Stimulated activated naive CD8-positive, alpha-beta T cell treated with anti-CD3 and anti-CD28 coated beads, Interleukin-15, amount 100 ng/mL, for 72 hours (primary cell): ENCODE measurements around the gene BTF3.
"Not testable (repeated sequence)": the region's sequence is repeated elsewhere in the genome, so short reads cannot be mapped to it uniquely, and the experiment has no call there.

Experiments
- ATAC-seq: fragments of 150-1000 bp; cut with Tn5 transposase; 2 replicates; pipeline ENCODE4 v1.10.0; 2021; ENCODE audit warnings: mild to moderate bottlenecking, moderate library complexity
- DNase-seq, 2 donors: peaks; one replicate each; pipeline ENCODE4 v3.0.0; 2021 to 2022
- H3K27ac Mint-ChIP-seq, 2 donors: one replicate each; pipeline ENCODE4 v1.8.0; 2022; ENCODE audit warnings: mild to moderate bottlenecking in 2 of 2, mixed read lengths in 2 of 2, moderate library complexity in 2 of 2
- H3K27me3 Mint-ChIP-seq: one replicate; pipeline ENCODE4 v1.8.0; 2022; ENCODE audit warnings: mixed read lengths
- H3K4me1 Mint-ChIP-seq: one replicate; pipeline ENCODE4 v1.8.0; 2022; ENCODE audit warnings: mild to moderate bottlenecking, mixed read lengths
- H3K4me3 Mint-ChIP-seq, 2 donors: one replicate each; pipeline ENCODE4 v1.8.0; 2022; ENCODE audit warnings: mild to moderate bottlenecking in 2 of 2, mixed read lengths in 2 of 2, moderate library complexity in 1 of 2
- H3K9me3 Mint-ChIP-seq, 2 donors: one replicate each; pipeline ENCODE4 v1.8.0; 2022; ENCODE audit warnings: mixed read lengths in 2 of 2

Gene BTF3

GRCh38 chr5:73497497-73498056 lies 665 bp upstream of the BTF3 start:
- no peaks in the 10 kb centered on the region for H3K9me3 Mint-ChIP-seq
- peaks cover 19% of the 10 kb centered on the region for H3K27me3 Mint-ChIP-seq
- H3K4me3 Mint-ChIP-seq, result peak overlapping the region; percentile 96 to 99
- DNase-seq (no peak), ATAC-seq (no peak)
- H3K27ac Mint-ChIP-seq, result peak overlapping the region; percentile 99 to 100
- peaks cover 36% of the 10 kb centered on the region for H3K4me1 Mint-ChIP-seq

DNA sequence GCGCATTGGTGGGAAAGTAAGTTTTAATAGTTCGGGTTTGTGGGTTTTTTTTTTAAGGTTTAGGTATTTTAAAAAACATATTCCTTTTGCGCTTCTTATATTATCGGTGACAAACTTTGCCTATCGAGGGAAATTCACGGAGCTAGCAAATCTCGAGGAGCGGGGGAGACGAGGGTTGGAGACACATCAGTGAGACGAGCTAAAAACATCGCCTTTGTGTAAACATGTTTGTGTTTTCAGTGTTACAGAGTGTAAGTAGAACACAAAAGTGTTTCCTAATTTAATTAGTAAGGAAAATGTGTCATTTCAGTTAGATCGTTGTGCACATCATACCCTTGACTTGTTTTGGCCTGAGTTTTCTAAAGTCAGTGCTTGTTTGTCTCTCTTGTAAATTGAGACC lies 945 bp downstream of the BTF3 start:
- Mint-ChIP-seq H3K27ac (peak overlapping the region; percentile 99 to 100), H3K9me3 (no peaks in the 10 kb centered on the region), H3K4me1 (peaks cover 38% of the 10 kb centered on the region), H3K4me3 (peak overlapping the region; percentile 96 to 99), H3K27me3 (peaks cover 3% of the 10 kb centered on the region)
- no peak for ATAC-seq
- no peak for DNase-seq

DNA sequence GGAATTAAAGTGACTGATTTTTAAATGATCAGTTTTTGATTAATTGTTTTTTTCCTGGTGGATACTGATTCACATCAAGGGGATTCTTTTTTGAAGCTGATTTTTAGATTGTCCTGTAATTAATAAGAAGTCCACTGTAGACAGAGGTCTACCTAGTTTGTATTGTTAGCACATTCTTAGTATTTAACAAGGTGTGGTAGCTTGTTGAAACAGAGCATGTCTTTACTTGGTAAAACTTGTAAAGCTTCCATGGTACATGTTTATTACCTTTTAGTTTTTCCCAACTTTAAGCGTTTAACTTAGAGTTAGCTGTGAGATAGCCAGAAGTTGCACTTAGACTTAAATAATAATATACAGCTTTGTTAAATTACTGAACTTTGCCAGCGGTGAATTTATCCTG lies 1.5 kb downstream of the BTF3 start:
- DNase-seq (no peak), ATAC-seq (no peak)
- H3K27ac Mint-ChIP-seq, result peak overlapping the region; percentile 99 to 100
- H3K4me3 Mint-ChIP-seq, result peak overlapping the region; percentile 96 to 99
- H3K4me1 Mint-ChIP-seq, result peaks cover 38% of the 10 kb centered on the region
- no peaks in the 10 kb centered on the region for H3K27me3 Mint-ChIP-seq
- H3K9me3 Mint-ChIP-seq, result no peaks in the 10 kb centered on the region

- no peaks in the 10 kb centered on the region for H3K9me3 Mint-ChIP-seq
- peak overlapping the region; percentile 14 to 83 for H3K27ac Mint-ChIP-seq
- DNase-seq (no peak), ATAC-seq (no peak)
- peak overlapping the region; percentile 24 to 48 for H3K4me3 Mint-ChIP-seq
- no peaks in the 10 kb centered on the region for H3K27me3 Mint-ChIP-seq
- H3K4me1 Mint-ChIP-seq, result peaks cover 38% of the 10 kb centered on the region
Observed at GRCh38 chr5:73501406-73501805, 3.2 kb downstream of the BTF3 start.

GRCh38 chr5:73506459-73506955 lies 8.3 kb downstream of the BTF3 start:
- DNase-seq, result no peak
- Mint-ChIP-seq H3K4me3 (no peak overlapping the region), H3K4me1 (peaks cover 10% of the 10 kb centered on the region), H3K9me3 (no peaks in the 10 kb centered on the region), H3K27ac (no peak overlapping the region), H3K27me3 (no peaks in the 10 kb centered on the region)
- ATAC-seq, result no peak

- H3K27ac Mint-ChIP-seq, result no peak overlapping the region
- H3K27me3 Mint-ChIP-seq, result no peaks in the 10 kb centered on the region
- ATAC-seq (no peak), DNase-seq (no peak)
- H3K4me1 Mint-ChIP-seq, result peaks cover 7% of the 10 kb centered on the region
- H3K9me3 Mint-ChIP-seq, result no peaks in the 10 kb centered on the region
- H3K4me3 Mint-ChIP-seq, result no peak overlapping the region
Observed at GRCh38 chr5:73507062-73507461, 8.8 kb downstream of the BTF3 start.

- not testable (repeated sequence) for H3K27me3 Mint-ChIP-seq, H3K4me1 Mint-ChIP-seq, H3K27ac Mint-ChIP-seq, H3K9me3 Mint-ChIP-seq, H3K4me3 Mint-ChIP-seq, DNase-seq
- peak; percentile 70 for ATAC-seq
Observed at GRCh38 chr5:73508521-73508920, 10.3 kb downstream of the BTF3 start.

GRCh38 chr5:73513996-73514395 lies 15.8 kb downstream of the BTF3 start:
- Mint-ChIP-seq H3K4me1 (no peaks in the 10 kb centered on the region), H3K9me3 (no peaks in the 10 kb centered on the region), H3K4me3 (no peak overlapping the region), H3K27me3 (no peaks in the 10 kb centered on the region), H3K27ac (no peak overlapping the region)
- DNase-seq (no peak), ATAC-seq (no peak)

- Mint-ChIP-seq H3K9me3 (no peaks in the 10 kb centered on the region), H3K4me1 (peaks cover 4% of the 10 kb centered on the region)
- no peak for ATAC-seq
Observed at GRCh38 chr5:73514418-73514817, 16.2 kb downstream of the BTF3 start.

DNA sequence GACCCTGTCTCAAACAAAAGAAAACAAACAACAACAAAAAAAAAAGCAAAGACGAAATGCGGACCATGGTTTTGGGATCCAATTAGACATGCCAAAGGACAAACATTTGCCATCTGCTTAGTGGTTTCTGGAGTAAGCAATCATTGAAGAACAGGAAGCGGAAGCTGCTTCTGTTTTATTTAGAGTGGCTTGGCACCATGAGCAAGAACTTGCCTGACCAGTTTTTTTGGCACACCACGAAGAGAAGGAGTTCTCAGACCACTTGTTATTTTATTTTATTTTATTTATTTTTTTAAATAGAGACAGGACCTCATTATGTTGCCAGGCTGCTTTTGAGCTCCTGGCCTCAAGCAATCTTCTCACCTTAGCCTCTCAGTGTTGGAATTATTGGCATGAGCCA lies 17.0 kb downstream of the BTF3 start:
- peaks cover 10% of the 10 kb centered on the region for H3K4me1 Mint-ChIP-seq
- ATAC-seq (no peak), DNase-seq (no peak)
- no peak overlapping the region for H3K4me3 Mint-ChIP-seq
- H3K27ac Mint-ChIP-seq, result no peak overlapping the region
- no peaks in the 10 kb centered on the region for H3K9me3 Mint-ChIP-seq
- no peaks in the 10 kb centered on the region for H3K27me3 Mint-ChIP-seq

More at GRCh38 chr5:73514418-73514817, 16.2 kb downstream of the BTF3 start:
- H3K4me3 Mint-ChIP-seq, result no peak overlapping the region
- no peak for DNase-seq
- no peaks in the 10 kb centered on the region for H3K27me3 Mint-ChIP-seq
- no peak overlapping the region for H3K27ac Mint-ChIP-seq

- ATAC-seq (peak; percentile 97), DNase-seq (peak; percentile 72 to 76)
- Mint-ChIP-seq H3K4me3 (peak overlapping the region; percentile 36 to 67), H3K9me3 (no peaks in the 10 kb centered on the region), H3K4me1 (peaks cover 10% of the 10 kb centered on the region), H3K27me3 (no peaks in the 10 kb centered on the region), H3K27ac (peak overlapping the region in 1 of 2 donors; percentile 95)
Observed at GRCh38 chr5:73519531-73520283, 21.5 kb downstream of the BTF3 start.

DNA sequence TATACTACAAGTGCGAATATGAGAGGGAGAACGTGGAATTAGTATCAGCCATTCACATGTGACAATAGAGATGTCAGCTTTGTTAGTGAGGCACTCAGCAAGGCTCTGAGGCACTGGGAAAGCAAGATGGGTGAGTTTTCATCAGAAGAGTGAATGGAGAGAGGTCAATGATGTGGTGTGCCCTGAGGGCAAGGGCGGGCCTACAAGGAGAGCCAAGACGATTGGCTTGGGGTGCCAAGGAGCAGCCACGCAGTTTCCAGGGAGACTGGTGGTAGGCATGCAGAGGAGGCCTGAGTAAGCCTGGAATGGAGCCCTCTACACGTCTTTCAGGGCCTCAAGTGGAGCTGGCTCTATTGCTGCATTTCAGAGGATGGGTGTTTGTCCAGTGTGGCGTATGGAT lies 24.7 kb downstream of the BTF3 start:
- H3K4me3 Mint-ChIP-seq, result no peak overlapping the region
- H3K4me1 Mint-ChIP-seq, result peaks cover 10% of the 10 kb centered on the region
- no peaks in the 10 kb centered on the region for H3K9me3 Mint-ChIP-seq
- ATAC-seq (no peak), DNase-seq (no peak)
- H3K27me3 Mint-ChIP-seq, result no peaks in the 10 kb centered on the region
- H3K27ac Mint-ChIP-seq, result no peak overlapping the region

DNA sequence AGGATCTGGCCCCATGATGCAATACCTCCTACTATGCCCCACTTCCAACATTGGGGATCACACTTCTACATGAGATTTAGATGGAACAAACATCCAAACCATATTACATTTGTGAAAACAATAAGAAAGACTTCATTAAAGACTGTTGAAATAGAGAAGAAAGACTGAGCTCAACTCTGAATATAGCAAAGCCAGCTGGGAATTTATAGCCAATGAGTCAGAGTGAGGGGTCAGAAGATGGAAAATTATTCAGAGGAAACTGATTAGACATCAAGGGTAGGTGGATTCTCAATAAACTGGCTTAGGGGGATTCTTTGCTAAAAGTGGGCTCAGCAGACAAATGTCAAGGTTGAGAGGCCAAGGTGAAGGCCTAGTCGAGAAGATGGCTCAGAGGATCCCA lies 25.6 kb downstream of the BTF3 start:
- Mint-ChIP-seq H3K9me3 (no peaks in the 10 kb centered on the region), H3K4me3 (no peak overlapping the region), H3K27me3 (no peaks in the 10 kb centered on the region), H3K4me1 (peaks cover 10% of the 10 kb centered on the region), H3K27ac (no peak overlapping the region)
- DNase-seq (no peak), ATAC-seq (no peak)

GRCh38 chr5:73525606-73526203 lies 27.5 kb downstream of the BTF3 start:
- H3K9me3 Mint-ChIP-seq, result no peaks in the 10 kb centered on the region
- no peak overlapping the region for H3K4me3 Mint-ChIP-seq

GRCh38 chr5:73528248-73528647 lies 30.0 kb downstream of the BTF3 start:
- Mint-ChIP-seq H3K9me3 (no peaks in the 10 kb centered on the region), H3K27me3 (peaks cover 8% of the 10 kb centered on the region), H3K4me1 (no peaks in the 10 kb centered on the region), H3K27ac (no peak overlapping the region), H3K4me3 (no peak overlapping the region)
- DNase-seq, result no peak
- ATAC-seq, result no peak

More at GRCh38 chr5:73525606-73526203, 27.5 kb downstream of the BTF3 start:
- Mint-ChIP-seq H3K27ac (no peak overlapping the region), H3K4me1 (no peaks in the 10 kb centered on the region), H3K27me3 (no peaks in the 10 kb centered on the region)
- DNase-seq (no peak), ATAC-seq (no peak)

- peaks cover 8% of the 10 kb centered on the region for H3K27me3 Mint-ChIP-seq
- no peak for DNase-seq
Observed at GRCh38 chr5:73529081-73529480, 30.8 kb downstream of the BTF3 start.

More at GRCh38 chr5:73529081-73529480, 30.8 kb downstream of the BTF3 start:
- H3K4me1 Mint-ChIP-seq, result no peaks in the 10 kb centered on the region
- H3K9me3 Mint-ChIP-seq, result no peaks in the 10 kb centered on the region
- H3K4me3 Mint-ChIP-seq, result no peak overlapping the region
- no peak overlapping the region for H3K27ac Mint-ChIP-seq
- ATAC-seq, result no peak
